GM21786 (cell line): ENCODE results near the gene BRCA2.

Source experiments
- ATAC-seq: cut with Tn5 transposase; IDR thresholded peaks from one replicate; pipeline ENCODE4 v1.9.1; 2021; ENCODE audit not compliant: unreplicated experiment

Gene BRCA2

DNA sequence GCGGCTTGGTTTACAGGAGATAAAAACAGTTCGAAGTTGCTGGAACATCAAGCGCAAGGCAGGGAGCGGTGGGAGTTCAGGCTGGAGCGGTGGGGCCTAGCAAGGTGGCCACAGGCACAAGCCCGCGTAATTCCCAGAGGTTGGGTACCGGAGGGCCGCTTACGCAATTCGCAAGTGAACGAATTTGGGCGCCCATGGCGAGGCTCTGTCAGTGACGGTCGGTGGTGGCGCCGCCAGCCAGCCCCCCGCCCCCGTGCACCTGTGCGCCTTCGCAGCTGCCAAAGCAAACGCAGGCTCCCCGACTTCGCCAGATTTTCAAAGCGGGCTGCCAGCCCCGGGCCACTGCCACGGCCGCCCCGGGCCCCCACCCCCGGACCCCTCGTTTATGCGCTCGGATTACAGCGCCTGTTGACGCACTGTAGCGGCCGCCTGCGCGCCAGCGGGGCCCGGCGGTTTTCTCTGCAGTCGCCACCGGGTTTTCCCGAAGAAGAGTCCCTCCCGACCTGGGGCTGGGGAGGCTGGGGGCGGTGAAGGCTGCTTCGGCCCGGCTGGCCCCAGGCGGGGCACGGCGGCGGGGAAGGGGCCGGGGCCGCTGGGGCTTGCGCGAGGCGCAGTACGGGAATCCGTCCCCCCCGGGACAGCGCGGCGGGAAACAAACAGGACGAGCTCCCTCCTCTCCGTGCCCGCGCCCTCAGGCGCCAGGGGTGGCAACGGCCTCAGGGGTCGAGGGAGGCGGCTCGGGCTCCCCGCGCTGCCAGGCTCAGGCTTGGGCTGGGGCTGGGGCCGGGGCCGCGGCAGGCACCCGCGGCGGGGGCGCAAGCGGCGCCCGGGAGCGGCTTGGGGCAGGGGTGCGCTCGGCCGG, 111.9 kb downstream of the BRCA2 start:
- ATAC-seq = peak; percentile 1

DNA sequence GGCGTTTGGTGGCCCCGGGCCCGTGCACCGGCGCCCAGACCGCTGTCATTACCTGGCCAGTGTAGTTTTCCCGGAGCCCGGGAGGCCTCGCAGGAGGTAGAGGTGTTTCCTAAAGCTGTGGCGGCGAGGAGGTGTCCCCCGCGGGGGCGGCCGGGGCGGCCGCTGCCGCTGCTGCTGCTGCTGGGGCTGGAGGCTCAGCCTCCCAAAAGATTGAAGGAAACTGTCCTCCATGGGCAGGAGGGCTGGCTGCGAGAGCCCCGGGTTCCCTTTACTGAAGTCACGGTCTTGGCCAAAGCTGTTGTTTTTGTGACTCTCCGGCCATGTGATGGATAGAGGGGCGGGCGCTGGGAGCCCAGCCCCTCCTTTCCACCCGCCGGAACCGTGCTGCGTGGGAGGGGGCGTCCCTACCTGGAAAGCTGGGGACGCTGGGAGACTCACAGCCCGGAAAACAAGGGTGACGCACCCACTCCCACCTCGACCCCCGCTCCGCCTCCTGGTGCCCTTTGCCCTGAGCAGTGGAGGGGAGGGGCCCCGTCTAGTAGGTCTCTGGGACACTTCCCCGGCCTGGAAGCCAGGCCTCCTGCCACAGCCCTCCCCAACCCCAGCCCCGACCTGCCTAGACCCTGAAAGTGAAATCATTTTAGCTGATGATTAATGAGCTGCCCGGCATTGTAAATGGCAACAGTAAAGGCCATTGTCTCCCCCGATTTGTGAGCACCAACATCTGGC, 112.7 kb downstream of the BRCA2 start, which contains the start of gene N4BP2L1:
Gene N4BP2L1, minus strand, starts transcription at position 279 of the 729 bp plus-strand sequence. Its CDS starts 48 bp downstream, at position 231.
- ATAC-seq = peak; percentile 64

DNA sequence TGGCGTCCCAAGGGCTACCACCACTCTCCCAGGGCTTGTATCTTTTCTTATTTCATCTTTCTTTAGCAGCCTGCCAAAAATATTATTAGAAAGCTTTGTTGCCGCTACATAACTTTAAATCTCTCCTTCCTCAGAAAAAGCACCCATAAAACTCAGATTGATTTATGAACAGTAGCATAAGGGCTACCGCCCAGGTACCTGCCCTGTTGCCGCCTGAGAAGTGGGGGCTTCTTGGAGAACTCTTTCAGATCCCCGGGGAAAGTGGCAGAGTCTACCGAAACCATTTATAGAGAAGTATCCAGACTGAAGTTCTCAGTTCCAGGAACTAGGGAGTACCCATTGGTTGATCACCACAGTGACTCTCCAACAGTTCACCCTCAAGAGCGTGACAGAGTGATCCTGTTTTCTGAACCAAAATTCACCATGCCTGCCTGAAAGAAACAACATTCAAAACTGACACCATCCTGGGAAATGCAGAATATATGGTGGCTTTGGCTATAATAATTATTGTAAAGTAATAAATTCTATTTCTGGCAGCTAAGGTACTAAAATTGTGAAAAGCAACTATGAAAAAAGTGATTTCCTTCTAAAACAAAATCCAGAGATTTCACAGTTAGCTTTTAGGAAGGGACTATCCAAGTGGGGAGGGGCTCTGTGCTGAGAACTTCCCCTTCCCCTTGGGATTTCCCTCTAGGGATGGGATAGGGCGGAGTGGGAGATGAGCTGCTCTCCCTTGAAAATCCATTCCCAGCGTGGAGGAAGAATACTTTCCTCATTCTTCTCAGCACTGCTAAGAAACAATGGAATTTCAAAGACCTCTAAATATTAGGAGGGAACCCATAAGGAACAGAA, 113.5 kb downstream of the BRCA2 start:
- no peak for ATAC-seq

DNA sequence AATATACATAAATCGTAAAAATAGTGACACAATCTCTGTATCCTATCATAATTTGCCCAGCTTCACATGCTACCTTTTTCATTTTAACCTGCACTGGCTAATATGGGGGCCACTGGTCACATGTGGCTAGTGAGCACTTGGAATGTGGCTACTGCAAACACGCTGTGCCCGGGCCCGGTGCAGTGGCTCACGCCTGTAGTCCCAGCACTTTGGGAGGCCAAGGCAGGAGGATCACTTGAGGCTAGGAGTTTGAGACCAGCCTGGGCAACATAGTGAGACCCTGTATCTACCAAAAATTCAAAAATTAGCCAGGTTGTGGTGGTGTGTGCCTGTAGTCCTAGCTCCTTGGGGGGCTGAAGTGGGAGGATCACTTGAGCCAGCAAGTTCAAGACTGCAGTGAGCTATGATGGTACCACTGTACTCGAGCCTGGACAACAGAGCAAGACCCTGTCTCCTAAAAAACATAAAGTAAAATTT, 114.2 kb downstream of the BRCA2 start:
- ATAC-seq = no peak

DNA sequence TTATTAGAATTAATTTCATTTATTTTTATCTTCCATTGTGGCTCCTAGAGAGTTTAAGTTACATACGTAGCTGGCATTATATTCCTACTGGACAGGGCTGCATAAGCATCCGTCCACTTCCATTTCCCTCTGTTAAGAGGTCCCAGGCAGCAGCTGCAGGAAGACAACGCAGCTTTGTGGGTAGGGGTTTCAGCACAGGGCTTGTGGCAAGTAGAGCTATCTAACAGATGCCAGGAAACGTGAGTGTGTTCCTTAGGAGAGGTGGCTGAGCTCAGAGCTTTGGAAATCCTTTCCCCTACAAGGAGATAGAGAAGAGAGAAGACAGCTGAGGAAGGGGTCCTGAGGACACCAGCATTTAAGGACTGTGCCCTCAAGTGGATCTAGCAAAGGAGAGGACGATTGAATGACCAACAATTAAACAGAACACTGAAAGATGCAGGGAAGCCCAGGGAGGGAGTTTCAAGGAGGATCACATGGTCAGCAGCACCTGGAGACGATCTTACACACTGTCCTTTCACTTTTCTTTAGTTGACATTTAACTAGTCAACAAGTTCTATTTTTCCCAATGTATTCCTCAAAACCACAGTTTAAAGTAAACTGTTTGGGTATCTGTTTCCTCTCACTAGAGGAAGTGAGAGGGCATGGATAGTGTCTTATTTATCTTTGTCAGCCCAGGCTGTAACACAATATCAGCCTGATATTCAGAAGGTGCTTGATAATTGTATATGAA, 114.9 kb downstream of the BRCA2 start:
- no peak for ATAC-seq

DNA sequence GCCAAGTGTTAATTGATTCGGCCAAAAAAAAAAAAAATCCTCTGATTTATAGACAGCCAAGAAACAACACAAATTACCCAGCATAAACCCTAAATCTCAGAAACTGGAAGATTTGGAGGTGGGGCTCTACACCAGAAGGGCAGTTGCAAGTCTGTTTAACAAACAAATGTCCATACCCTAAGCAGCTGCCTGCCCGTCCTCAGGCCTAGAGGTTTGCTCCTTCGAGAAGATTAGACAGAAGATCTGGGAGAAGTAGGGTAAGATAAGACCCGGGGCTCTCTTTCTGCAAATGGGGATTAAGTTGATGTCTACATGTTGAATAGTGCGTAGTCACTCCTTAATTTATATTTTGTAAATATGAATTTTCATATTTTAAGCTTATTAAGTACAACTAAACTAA, 116.1 kb downstream of the BRCA2 start:
- no peak for ATAC-seq

DNA sequence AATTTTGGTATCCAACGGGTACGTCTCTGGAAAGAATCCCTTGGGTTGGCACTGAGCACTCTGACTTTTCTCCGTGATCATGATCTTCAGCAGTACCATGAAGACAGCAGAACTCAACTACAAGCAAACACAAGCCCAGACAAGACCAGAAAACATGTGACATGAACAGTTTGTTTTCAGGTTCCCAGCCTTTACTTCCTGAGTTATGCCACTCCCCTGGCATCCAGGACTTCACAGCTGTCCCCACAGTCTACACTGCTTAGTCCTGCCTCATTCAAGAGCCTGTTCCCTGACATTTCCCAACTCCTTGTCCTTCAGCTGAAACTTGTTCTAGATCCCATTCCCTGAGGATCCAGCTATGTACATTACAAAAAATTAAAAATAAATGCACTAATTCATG, 117.5 kb downstream of the BRCA2 start:
- ATAC-seq = no peak

DNA sequence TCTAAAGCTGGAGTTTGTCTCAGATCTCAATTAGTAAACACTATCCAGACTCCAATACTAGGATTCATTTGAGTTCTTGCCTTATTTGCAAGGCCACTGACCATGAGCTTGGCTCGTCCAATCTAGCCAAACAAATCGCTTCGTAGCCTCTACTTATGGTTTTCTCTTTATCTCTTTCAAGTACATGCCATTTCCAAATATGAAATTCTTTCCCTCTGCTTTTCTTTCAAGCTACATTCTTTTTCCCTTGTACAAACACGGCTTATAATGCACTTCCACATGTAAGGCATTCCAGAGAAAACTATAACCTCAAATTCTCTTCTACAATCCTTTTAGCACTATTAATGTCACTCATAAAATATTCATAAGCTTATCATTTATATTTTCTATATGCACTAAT, 123.6 kb downstream of the BRCA2 start:
- no peak for ATAC-seq

DNA sequence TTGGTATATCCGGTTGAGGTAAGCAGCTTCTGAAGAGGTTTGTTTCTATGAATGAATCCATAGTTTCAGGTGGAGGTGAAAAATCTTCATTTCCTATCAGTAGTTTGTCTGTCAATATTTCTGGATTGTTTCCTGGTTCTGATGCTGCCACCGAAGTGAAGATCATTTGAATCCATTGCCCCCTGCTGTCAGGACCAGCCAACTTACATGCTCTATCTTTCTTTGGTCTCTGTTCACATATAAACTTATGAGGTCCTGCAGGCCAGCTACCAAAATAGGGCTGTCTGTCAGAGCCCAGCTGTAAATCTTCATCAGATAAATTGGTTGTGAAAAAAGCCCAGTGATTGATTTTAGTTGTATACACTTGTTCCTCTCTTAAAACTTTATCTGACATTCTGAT, 127.8 kb downstream of the BRCA2 start:
- peak; percentile 59 for ATAC-seq

DNA sequence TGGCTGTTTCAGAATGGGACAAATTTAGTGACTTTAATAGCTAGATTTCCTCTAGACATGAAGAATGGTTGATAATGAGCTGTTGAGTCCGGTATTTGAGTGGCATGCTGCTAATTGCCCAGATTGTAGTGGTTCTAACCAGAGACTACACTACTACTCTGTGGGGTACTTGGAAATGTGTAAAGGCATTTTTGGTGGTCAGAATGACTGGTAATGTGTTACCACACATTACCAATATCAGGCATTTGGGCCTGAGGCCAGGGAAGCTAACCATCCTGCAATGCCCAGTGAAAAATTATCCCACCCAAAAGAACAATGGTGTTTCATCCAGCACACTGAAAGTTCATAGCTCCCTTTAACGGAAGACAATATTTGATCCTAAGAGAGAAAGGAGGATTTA, 130.2 kb downstream of the BRCA2 start:
- no peak for ATAC-seq

DNA sequence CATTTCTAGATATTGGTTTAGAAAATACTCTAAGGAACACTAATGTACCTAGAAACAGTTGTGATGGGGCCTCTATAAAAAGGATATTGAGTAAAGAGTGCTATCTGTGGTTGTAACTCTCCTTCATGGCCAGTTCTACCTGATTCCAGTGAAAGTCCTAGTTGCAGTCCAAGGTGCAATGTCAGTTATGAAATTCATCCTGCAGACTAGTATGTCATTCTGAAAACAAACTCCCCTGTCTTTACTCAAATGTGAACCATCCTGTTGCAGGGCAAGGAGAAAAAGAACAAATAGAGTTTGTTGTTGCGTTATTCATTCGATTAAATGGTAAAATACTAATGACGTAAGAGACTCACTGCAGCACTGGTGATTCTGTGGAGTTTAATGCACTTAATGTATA, 130.9 kb downstream of the BRCA2 start:
- no peak for ATAC-seq

DNA sequence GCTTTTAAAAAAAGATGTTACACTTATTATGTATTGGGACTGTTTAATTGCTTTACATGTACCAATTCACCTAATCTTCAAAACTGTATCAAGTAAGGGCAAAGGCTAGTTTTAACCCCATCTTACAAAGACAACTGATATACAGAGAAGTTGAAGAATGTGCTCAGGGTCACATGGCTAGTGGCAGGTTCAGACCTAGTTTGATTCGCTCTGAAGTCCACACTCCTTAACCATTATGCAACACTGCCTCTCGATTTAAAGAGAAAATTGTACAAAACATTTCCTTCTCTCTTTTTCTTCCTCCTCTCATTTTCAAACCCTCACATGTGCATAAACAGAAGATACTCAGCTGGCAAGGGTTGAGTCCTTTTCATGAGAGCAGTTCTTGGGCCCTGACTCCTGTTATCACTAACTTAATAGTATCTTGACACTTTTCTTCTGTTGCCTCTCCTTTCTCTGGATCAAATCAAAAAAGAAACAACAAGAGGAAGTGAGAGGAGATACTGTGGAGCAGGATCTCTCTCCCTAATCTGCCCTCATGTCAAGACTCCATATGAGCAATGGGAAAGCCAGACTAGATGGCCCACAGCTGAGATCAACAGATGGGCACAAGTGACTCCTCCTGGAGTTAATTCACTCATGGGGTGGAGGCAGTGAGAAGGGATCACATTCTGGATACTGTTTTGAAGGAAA, 131.6 kb downstream of the BRCA2 start:
- ATAC-seq = no peak

DNA sequence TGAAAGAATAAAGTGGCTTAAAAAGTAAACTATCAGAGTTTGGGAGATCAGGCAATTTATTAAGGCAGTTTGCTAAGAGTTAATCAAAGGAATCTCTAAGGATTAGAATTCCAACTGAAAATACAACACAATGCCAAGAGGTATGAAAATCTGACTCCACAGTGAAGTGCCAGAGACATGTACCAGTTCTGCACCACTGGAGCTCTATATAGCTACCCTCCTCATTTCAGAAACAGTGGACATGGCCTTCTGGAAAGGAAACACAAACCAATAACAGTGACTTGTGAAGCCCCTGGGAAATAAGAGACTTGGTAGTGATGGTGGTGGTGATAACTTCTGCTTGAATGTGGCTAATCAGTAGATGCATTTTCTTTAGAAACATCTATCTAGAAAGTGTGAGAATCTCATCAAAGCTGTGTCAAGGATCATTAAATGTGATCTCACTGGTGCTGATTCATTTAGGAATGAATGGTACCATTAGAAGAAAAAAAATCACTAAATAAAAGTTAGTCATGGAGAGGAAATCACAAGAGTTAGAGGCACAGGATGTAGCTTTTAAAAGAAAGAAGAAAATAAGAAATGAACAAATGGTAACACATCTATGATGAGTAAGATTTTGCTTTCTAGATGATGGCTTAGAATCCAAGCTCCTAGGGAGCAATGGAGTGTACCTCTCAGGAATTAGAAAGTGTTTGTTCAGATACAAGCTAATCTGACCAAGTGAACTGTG, 132.8 kb downstream of the BRCA2 start:
- no peak for ATAC-seq

DNA sequence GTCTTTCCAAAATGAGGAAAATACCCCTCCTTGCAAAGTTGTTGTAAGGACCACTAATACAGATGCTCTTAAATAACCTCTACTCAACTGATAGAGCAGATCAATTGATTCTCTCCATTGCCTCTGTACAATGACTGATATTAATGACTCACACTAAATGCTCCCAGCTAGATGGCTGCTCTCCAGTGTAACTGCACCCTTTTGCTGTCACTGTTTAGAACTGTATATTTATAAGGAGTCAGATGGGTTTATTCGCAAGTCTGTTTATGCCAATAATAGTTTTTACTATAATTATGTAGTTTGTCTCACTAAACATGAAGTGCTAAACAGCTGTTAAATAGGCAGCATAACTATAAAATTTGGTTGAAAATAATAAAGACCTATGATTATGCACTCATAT, 133.7 kb downstream of the BRCA2 start:
- no peak for ATAC-seq
